ENCODE measurements around the gene GAS6.

The GAS6 gene

DNA sequence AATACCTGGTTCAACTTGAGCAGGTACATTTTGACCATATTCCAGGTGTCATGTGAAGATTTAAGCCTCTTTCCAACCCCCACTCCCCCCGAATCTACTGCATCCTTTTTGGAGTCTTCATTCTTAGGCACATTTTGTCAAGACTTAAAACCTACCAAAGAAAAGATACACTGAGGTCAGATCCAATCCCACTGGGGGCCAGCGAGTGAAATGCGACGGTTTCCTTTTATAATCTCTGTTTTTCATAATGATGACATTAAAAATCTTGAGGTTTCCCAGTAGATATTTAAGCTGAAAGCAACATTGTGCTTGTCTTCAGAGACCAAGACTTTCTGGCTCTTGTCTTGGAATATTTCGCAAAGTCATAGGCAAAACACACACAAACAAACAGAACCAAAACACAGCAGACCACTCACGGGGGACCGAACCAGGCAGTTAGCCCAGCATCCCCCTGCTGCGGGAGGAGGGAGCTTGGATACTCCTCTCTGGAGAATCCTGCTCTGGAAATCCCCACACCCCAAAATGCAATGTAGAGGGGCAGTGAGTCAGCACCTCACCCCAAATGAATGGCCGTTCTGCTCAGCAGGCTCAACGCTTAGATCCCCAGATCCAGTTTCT, 506 bp upstream of the GAS6 start:
- no peak for DNase-seq

DNA sequence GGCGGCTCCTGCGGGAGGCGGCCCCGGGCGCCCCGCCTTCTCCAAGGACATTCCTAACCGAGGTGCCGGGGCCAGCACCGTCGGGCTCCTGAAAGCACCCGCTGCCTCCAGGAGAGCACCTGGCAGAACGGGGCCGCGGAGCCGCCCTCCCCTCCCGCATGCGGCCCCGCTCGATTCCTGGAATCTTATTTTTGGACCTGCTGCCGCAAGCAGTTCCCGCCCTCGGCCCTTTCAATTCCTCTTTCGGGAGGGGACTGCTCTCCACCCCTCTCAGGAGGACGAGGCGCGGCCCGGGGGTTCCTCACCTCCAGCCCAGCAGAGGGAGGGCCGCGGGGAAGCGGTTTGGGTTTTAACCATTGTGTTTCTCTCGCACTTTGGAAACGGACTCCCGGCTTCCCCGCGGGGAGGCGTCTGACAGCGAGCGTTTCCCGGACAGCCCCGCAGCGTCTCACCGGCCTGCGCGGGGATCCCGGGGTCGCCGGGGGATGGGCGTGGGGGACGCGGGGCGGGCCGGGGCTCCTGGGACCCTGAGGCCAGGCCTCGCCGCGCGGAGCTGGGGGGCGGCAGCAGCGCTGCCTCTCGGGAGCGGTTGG, 849 bp downstream of the GAS6 start:
- DNase-seq: no peak

DNA sequence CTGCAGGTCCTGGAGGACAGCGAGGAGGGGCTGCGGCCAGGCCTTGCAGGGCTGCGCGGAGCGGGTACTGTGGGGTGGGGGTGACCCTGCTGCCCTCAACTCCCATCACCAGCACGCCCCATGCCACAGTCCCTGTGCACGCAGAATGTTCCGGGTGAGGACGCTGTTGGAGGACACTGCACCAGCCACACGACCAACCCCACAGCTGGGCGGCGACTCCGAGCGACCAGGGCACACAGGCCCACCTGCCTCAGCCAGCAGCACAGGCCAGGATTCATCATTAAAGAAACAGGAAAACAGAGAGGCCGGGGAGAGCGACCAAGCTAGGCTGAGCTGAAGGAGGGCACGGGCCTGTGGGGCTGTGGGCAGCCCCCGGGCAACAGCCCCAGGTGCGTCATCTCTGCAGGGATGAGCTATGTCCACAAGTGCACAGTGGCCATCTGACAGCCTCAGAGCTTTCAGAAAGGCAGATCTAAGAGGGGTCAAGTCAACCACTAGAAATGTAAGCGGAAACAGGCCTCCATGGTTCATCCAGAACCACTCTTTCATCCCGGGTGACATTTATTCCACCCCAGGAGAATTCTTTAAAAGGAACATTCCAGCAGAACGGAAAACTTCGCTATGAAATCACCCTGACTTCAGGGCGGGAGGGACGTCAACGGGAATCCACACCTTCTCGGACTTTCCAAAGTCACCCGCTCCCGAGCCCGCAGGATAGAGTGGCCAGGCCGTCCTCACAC, 1.5 kb downstream of the GAS6 start:
- DNase-seq: no peak

DNA sequence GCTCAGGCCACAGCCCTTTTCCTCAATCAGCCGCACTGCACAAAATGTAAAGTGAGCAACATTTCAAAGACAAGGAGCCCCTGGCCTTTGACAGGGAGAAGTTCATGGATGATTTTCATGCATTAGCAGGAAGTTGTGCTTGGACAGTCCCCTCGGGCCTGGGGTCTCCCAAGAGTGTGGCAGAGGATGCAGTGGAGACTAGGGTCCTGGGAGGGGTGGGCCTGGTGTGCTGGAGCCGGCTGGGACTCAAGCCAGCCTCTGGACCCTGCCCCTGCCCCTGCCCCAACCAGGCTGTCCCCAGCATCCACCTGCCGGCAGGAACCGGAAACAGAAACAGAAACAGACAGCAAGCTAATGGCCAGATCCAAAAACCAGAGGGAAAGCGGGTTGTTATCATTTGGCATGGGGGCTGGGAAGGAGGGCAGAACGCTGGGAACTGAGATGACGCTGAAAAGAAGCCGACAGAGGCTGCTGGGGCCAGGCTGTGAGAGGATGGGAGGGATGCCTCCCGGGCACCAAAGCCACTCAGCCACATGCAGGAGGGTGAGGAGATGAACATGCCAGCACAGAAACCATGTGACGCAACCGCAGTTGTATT, 2.3 kb downstream of the GAS6 start:
- DNase-seq: no peak

DNA sequence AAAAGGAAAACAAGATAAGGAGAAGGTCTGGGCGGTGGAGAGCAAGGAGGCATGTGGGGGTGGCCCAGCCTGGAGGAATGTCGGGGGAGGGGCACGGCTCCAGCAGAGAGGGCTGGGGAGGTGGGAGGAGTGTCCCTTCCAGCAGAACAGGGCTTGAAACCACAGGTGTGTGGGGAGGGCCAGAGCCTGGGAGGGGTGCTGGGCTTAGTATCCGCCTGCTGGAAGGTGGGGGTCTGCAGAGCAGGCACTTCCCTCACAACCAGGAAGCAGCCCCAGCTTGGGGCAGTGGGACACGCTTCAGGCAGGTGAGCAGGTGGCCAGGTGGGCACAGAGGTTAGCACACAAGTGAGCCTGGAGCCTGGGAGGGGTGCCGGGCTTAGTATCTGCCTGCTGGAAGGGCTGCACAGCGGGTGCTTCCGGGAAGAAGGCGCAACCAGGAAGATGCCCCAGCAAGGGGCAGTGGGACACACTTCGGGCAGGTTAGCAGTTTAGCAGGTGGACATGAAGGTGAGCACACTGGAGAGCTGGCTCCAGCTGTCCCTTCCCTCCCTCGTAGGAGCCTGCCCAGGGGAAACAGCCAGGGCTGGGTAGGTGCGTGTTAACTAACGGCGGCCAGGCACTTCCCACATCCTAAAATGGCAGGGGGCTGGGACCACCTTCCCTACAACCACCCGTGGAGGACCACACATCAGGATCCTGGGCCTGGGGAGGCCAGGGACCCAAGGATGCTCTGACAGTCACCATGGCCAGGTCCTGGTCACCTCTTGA, 3.0 kb downstream of the GAS6 start:
- no peak for DNase-seq

DNA sequence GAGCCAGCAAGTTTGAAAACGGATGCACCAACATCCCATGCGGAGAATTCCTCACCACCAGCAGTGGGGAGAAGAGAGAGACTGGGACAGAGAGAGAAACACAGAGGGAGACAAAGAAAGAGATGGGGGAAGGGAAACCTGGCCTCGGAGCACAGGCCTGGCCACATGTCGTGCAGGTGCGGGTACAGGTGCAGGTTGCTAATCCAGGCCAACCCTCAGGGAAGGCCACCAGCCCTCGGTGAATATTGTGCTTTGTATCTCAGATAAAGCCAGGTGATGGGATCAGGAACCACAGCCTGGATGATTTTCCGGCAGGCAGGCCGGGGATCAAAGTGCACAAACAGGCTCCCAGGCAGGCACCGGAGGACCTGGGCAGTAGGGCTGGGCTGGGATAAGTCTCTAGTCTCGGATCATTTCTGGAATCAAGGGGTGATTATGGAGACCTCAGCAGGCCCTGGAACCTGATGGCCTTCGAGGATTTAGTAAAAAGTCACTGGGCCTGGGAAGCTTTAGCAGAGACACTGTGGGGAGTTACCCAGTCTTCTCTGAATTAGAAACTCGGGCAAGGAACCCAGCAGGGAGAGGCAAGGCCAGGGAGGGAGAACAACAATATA, 3.7 kb downstream of the GAS6 start:
- no peak for DNase-seq

DNA sequence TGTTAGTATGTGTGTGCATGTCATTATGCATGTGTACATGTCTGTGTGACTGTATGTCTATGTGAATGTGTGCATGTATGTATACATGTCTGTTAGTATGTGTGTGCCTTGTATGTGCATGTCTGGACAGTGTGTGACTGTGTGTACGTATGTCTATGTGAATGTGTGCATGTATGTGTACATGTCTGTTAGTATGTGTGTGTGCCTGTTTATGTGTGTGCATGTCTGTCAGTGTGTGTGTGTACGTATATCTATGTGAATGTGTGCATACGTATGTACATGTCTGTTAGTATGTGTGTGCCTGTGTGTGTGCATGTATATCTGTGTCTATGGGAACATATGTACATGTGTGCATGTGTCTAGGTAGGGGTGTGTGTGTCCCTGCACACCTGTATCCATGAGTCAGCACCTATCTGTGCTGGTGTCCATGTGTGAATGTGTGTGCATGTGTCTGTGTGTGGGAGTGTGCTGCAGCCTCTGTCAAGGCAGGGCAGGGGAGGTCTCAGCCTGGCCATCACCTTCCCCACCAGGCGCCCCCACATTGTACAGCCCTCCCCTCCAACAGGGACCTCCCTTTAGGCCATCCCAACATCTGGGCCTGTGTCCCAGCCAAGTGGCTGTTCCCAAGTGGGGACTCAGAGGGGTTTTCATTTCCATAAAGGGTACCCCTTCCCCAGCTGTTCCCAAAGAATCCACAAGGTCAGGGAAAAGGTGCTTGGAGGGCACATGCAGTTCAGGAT, 4.4 kb downstream of the GAS6 start:
- DNase-seq: no peak

DNA sequence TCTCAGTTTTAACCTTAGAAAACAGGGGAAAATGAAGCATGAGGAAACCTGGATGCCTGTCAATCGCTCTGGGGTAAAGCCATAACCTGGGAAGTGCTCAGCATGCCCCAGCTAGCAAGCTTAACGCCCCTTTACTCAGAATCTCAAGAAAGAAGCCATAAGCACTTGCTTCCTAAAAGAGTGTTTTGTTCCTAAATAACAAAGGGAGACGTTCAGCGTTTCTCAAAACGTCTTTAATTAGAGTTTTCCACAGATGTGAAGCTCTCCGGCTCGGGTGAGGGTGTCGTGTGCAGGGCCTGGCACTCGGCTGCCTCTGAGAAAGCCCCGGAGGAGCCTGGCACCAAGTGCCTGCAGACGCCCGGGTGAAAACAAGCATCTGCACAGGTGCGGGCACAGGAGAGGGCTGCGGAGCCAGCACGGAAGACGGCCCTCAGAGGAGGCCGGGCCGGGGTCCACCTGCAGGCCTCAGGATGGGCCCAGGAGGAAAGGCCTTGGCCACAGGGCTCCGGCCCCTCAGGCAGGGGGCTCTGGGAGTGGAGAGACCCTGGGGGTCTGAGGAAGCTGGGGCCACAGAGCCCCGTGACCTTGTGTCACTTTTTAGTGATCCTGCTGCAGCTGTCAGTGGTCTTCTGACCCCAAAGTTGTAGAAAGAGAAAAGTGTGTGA, 6.2 kb downstream of the GAS6 start:
- DNase-seq: no peak

DNA sequence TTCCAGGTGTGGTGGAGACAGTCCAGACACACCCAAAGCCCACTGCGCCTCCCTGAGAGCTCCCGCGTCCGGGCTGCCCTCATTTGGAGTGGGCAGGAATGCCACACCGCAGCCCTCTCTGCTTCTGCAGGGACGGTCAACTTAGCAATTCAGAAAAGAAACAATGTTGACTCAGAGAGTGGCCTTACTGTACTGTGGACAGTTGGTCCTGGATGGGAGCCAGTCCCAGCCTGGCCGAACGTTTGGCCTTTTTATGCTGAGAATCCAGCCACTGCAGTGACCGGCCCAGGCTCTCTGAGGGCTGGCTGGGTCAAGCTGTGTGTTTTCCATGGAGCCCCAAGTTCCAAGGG, 7.2 kb downstream of the GAS6 start:
- no peak for DNase-seq

DNA sequence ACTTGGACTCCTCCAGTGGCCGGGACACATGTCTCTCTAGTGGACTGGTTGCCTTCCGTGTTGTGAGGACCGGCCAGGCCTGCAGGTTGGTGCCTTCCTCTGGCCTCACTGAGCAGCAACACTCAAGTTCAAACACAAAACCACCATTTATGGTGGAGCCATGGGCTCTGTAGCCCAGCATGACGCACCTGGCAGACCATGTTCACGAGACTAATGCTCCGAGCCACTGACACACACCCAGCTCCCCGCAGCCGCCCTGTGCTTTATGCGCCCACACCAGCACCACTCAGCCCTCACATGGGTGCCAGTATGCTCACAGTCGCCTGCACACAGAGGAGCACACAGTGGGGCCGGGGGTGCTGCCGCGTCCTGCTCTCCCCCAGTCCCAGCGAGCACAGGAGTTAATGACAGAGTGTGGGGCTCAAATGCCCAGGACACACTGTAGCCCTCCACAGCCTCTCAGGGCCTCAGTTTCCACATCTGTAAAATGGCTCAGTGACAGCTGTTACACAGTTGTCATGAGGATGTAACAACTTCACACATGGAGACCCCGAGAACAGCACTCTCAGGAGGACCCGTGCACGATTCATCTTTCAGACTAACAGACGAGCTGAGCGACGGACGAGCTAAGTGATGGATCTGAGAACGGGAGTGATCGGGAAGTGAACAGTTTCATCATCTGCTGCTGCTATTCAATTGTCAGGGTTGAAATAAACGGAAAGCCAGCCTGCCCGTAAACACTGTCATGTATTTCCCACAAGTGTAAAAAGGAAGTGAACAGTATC, 7.8 kb downstream of the GAS6 start:
- no peak for DNase-seq

DNA sequence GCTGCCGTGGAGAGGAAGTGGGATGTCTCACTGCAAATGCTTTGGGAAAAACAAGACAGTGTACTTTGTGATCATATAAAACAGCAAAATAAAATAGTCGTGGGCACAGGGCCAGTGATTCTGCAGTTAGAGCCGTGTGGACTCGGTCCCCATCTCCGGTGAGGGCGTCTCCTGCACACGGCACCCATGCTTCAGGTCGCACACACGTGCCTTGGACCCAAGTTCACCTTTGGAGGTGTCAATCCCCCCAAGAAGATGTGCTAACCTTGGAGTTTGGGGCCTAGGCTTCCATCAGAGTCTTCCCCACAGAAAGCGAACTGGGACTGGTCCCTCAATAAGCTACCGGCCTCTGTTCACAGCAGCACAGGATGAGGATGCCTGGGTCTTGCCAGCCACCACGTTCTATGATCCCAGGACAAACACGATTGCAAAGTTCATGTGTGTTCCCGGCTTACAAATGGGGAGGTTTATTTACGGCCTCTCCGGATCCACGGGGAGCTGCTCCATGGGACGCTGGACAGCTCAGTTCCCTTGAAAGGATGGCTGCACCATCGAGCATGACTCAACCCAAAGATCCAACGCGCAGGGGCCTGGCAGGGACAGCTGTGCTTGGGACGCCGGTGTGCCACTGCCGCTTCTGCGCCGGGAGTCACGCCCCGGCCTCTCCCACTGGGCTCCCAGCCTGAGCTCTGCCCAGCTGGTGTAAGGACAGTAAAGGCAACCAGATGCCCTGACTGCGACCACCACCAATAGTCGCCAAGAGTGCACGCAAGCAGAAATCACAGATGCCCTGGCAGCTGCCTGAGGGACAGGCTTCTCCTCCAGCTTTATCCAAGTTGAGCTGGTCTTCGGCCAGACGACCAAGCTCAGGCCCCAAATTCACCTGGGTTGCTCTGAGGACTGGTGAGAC, 8.6 kb downstream of the GAS6 start:
- no peak for DNase-seq

DNA sequence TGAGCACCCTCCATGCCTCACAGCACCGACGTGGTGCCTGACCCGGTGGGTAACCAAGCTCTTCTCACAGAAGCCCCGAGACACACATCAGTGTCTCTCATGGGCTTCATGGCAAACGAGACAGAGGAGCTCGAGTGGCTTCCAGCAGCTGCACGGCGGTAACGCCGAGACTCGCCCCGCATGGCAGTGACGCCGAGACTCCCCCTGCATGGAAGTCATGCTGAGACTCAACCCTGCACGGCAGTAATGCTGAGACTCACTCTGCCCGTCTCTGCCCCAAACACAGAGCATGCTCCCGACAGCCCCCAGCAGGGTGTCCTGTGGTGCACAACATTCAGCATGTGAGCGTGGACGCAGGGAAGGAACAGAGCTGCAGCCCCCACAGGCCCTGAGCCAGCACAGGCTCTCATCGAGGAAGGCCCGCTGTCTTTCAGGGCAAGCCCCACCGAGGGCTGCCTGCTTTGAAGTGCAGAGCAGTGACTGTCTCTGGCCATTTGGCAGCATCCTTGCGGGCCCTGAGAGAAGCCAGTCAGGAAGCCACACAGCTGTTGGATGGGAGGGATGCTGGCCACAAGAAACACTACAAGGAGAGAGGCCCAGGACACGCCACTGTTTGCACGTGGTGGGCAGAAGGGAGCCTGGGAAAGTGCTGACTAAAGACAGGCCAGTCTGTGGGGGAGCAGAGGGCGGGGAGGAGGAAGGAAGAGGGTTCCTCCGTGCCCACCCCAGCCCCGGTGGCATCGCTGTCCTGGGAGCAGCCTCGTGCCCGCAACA, 9.5 kb downstream of the GAS6 start:
- DNase-seq: no peak

DNA sequence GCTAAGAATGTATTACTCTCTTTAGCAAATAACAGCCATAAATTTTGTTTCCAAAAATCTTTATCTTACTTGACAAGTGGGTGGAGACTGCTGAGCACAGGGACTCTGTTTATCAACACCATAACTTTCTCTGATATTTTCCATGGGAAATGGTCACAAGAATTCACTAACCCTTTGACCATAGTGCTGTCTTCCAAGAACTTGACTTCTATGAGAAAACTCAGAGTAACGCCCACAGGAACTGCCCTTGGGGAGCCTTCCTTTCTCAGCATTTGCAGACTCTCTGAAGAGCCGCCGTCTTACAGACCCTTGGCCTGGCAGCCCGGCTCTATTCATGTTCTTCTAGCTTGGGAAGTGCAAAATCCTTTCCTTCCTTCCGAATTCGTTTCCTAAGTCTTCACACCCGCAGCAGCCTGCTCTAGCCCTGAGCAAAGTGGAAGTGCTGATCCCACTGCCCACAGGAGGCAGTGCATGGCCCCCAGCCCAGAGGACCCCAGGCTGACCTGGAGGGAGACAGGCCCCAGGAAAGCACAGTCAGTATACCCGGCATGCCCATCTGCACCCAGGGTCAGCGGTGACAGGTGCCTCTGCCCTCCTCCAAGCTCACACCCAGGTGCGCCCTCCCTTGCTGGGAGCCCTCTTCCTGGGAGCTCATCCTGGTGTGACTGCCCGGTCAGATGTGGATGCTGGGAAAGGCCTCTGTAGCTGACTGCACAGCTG, 10.2 kb downstream of the GAS6 start:
- no peak for DNase-seq

DNA sequence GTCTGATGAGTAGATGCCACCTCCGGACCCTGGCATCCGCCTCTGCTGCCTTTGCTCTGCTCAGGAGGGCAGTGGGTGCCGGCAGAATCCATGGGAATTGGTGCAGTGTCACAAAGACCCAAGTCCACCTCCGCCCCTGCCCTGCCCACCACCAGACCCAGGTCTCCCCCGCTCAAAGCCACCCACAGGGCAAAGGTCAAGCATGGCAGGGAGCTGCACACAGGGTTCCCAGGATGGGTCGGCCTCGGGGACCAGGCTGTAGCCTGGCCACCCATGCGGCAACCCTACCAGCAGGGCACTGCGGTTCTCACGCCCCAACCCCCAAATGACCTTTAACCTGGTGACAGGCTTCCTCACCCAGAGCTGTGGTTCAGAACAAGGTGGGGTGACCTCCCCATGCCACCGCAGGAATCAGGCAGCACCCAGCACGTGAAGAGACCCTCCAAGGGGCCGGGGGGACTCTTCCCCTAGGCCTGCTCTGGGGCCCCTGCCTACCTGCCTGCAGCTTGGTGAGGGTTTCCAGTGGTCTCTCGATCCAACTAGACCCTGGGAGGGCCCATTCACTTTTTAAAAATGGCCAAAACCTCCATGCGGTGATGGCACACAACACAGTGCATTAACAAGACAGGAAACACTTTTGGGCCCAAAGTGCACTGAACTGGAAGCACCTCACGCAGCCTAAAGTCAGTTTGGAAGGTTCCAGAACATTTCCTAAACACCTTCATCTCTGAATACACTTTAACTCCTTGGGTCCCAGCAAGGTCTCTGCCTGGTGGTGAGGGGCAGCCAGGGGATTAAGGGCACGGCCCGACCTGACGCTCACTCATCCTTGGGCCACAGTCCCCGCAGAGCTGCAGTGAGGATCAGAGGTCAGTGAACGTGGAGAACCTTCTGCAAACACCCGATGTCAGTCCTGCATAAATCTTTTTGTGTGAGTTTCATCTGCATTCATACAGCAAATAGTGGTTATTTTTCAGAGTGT, 11.0 kb downstream of the GAS6 start:
- no peak for DNase-seq

DNA sequence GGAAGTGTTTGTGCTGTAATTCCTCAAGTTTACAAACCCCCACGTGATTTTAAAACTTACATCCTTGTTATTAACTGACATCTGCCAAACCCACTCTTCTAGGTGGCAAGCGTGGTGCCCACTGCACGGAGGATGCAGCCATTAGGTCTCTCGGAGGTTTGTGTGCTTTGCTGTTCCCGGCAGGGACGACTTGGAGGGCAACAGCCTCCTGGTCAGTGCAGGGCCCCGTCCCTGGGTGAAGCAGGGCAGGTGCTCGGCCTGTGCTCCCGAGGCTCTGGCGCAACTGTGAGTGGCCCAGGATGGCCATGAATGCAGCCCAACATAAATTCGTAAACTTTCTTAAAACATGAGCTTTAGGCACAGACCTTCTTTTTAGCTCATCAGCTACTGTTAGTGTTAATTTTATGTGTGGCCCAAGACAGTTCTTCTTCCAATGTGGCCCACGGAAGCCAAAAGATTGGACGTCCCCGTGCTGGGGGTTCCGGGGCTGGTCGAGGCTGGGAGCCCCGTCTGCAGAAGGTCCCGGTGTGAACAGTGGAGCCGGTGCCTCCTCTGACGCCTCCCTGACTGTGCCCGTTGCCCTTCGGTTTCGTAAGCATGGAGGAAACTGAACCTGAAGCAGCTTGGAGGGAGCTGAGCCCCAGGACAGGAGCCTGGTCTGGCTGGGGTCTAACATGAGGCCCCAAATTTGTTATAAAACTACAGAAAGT, 11.9 kb downstream of the GAS6 start:
- DNase-seq: no peak

DNA sequence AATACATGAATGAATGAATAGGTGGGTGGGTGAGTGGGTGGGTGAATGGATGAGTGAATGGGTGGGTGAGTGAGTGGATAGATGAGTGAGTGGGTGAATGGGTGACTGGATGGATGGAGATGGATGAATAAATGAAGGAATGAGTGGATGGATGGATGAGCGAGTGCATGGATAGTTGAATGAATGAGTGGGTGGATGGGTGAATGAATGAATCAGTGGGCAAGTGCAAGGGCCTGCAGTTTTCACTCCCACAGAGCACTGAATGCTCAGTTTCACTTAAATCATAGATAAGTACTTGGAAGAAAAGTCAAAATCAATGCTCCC, 12.4 kb downstream of the GAS6 start:
- DNase-seq: no peak

Data from stimulated activated naive CD4-positive, alpha-beta T cell treated with Interleukin-2 at 50 U/mL for 16 hours (primary cell).